ENCODE measurements around the gene SOWAHC. TPM values are rescaled to one million over a fixed set of nuclear protein-coding genes. Genes with fewer than 3 reads are reported as not detected.

Gene SOWAHC
- total RNA-seq, 1 donor from 2014 or later: 16.5 TPM

- DNase-seq (ENCODE audit: low read depth): peak; percentile 80
- Histone ChIP-seq H4K20me1 (ENCODE audit: insufficient read depth, low read length) (peaks cover 26% of the 10 kb centered on the region), H3K9me3 (ENCODE audit: insufficient read depth, low read depth, low read length) (no peaks in the 10 kb centered on the region), H2AFZ (ENCODE audit: low read depth, low read length) (no peak overlapping the region), H3K4me2 (ENCODE audit: low read length) (no peak overlapping the region), H3K27ac (ENCODE audit: low read depth, low read length) (peak overlapping the region; percentile 39), H3K79me2 (ENCODE audit: insufficient read depth, low read length) (peaks cover 93% of the 10 kb centered on the region), H3K27me3 (ENCODE audit: insufficient read depth, low read length) (no peaks in the 10 kb centered on the region), H3K4me3 (ENCODE audit: insufficient read depth, low read depth, low read length) (no peak overlapping the region), H3K4me1 (ENCODE audit: insufficient read depth, low read length) (peaks cover 46% of the 10 kb centered on the region), H3K36me3 (ENCODE audit: insufficient read depth, low read length) (no peaks in the 10 kb centered on the region), H3K9ac (ENCODE audit: low read length) (no peak overlapping the region)
- TF ChIP-seq CTCF (IDR thresholded peaks at IDR 0.05; ENCODE audit: insufficient read depth, low read depth, low read length): no peak
- no peak for TF ChIP-seq EZH2 (IDR thresholded peaks at IDR 0.05; ENCODE audit: insufficient read depth, low read length)
- FAIRE-seq: peak; percentile 65
- Mint-ChIP-seq H3K36me3 (ENCODE audit: low read depth, unreplicated experiment) (no peaks in the 10 kb centered on the region), H3K9me3 (ENCODE audit: unreplicated experiment) (no peaks in the 10 kb centered on the region), H3K4me1 (ENCODE audit: low read depth, unreplicated experiment) (peaks cover 54% of the 10 kb centered on the region), H3K27ac (ENCODE audit: unreplicated experiment) (peak overlapping the region; percentile 56), H3K4me3 (ENCODE audit: unreplicated experiment) (no peak overlapping the region), H3K27me3 (ENCODE audit: low read depth, unreplicated experiment) (no peaks in the 10 kb centered on the region)
These were observed 9.6 kb upstream of the SOWAHC start for GRCh38 chr2:109604597-109604996.

GRCh38 chr2:109607766-109608165 is 6.4 kb upstream of the SOWAHC start:
- Mint-ChIP-seq H3K36me3 (ENCODE audit: low read depth, unreplicated experiment) (no peaks in the 10 kb centered on the region), H3K4me1 (ENCODE audit: low read depth, unreplicated experiment) (peaks cover 47% of the 10 kb centered on the region), H3K4me3 (ENCODE audit: unreplicated experiment) (peak overlapping the region; percentile 22), H3K27me3 (ENCODE audit: low read depth, unreplicated experiment) (no peaks in the 10 kb centered on the region), H3K27ac (ENCODE audit: unreplicated experiment) (peak overlapping the region; percentile 29), H3K9me3 (ENCODE audit: unreplicated experiment) (no peaks in the 10 kb centered on the region)
- FAIRE-seq (peak; percentile 81), DNase-seq (ENCODE audit: low read depth) (peak; percentile 53)
- Histone ChIP-seq H3K79me2 (ENCODE audit: insufficient read depth, low read length) (peaks cover 94% of the 10 kb centered on the region), H2AFZ (ENCODE audit: low read depth, low read length) (no peak overlapping the region), H3K27ac (ENCODE audit: low read depth, low read length) (peak overlapping the region; percentile 68), H3K36me3 (ENCODE audit: insufficient read depth, low read length) (no peaks in the 10 kb centered on the region), H3K9ac (ENCODE audit: low read length) (peak overlapping the region; percentile 38), H3K4me1 (ENCODE audit: insufficient read depth, low read length) (peaks cover 56% of the 10 kb centered on the region), H3K27me3 (ENCODE audit: insufficient read depth, low read length) (no peaks in the 10 kb centered on the region), H3K4me3 (ENCODE audit: insufficient read depth, low read depth, low read length) (no peak overlapping the region), H4K20me1 (ENCODE audit: insufficient read depth, low read length) (peaks cover 11% of the 10 kb centered on the region), H3K4me2 (ENCODE audit: low read length) (peak overlapping the region; percentile 59), H3K9me3 (ENCODE audit: insufficient read depth, low read depth, low read length) (no peaks in the 10 kb centered on the region)
- no peak for TF ChIP-seq CTCF (IDR thresholded peaks at IDR 0.05; ENCODE audit: insufficient read depth, low read depth, low read length)
- no peak for TF ChIP-seq EZH2 (IDR thresholded peaks at IDR 0.05; ENCODE audit: insufficient read depth, low read length)

GRCh38 chr2:109609352-109610024 is 4.7 kb upstream of the SOWAHC start:
- H3K4me2 ChIP-seq (ENCODE audit: low read length): peak overlapping the region; percentile 84
- no peaks in the 10 kb centered on the region for H3K9me3 ChIP-seq (ENCODE audit: insufficient read depth, low read depth, low read length)
- no peaks in the 10 kb centered on the region for H3K27me3 ChIP-seq (ENCODE audit: insufficient read depth, low read length)
- no peak overlapping the region for H2AFZ ChIP-seq (ENCODE audit: low read depth, low read length)
- H4K20me1 ChIP-seq (ENCODE audit: insufficient read depth, low read length): peaks cover 13% of the 10 kb centered on the region
- peak overlapping the region; percentile 79 for H3K9ac ChIP-seq (ENCODE audit: low read length)
- peak overlapping the region; percentile 44 for H3K4me3 ChIP-seq (ENCODE audit: insufficient read depth, low read depth, low read length)
- peaks cover 2% of the 10 kb centered on the region for H3K9me3 Mint-ChIP-seq (ENCODE audit: unreplicated experiment)
- H3K27ac ChIP-seq (ENCODE audit: low read depth, low read length): peak overlapping the region; percentile 77
- no peaks in the 10 kb centered on the region for H3K36me3 ChIP-seq (ENCODE audit: insufficient read depth, low read length)
- no peak for TF ChIP-seq EZH2 (IDR thresholded peaks at IDR 0.05; ENCODE audit: insufficient read depth, low read length)
- no peak for TF ChIP-seq CTCF (IDR thresholded peaks at IDR 0.05; ENCODE audit: insufficient read depth, low read depth, low read length)
- H3K4me1 ChIP-seq (ENCODE audit: insufficient read depth, low read length): peaks cover 54% of the 10 kb centered on the region
- H3K79me2 ChIP-seq (ENCODE audit: insufficient read depth, low read length): peaks cover 87% of the 10 kb centered on the region
- no peaks in the 10 kb centered on the region for H3K36me3 Mint-ChIP-seq (ENCODE audit: low read depth, unreplicated experiment)
- DNase-seq (ENCODE audit: low read depth): peak; percentile 83
- FAIRE-seq: peak; percentile 58
- H3K4me3 Mint-ChIP-seq (ENCODE audit: unreplicated experiment): peak overlapping the region; percentile 72
- peak overlapping the region; percentile 93 for H3K27ac Mint-ChIP-seq (ENCODE audit: unreplicated experiment)
- H3K27me3 Mint-ChIP-seq (ENCODE audit: low read depth, unreplicated experiment): no peaks in the 10 kb centered on the region
- H3K4me1 Mint-ChIP-seq (ENCODE audit: low read depth, unreplicated experiment): peaks cover 44% of the 10 kb centered on the region

All from astrocyte (in vitro differentiated cells and primary cell).